Gastroesophageal sphincter (tissue), 3 donors: ENCODE data around the gene DMRT1.

ENCODE experiments used
- CTCF ChIP-seq, 4 experiments: fragments of 200-600 bp in 2 of 4; fragments of 450-650 bp in 2 of 4; sonication (generic) in 1 of 4; IDR thresholded peaks; one replicate each; pipeline ENCODE4 v1.5.1; 2017 to 2019; ENCODE audit warnings: antibody characterized with exemption in 4 of 4, mild to moderate bottlenecking in 2 of 4, moderate library complexity in 2 of 4
- EP300 ChIP-seq: sonication (generic); formaldehyde crosslinking; IDR thresholded peaks from one replicate; pipeline ENCODE4 v1.6.1; 2017; ENCODE audit warnings: antibody characterized with exemption, mild to moderate bottlenecking
- POLR2A ChIP-seq, 2 donors: fragments of 450-650 bp; IDR thresholded peaks; one replicate each; pipeline ENCODE4 v1.6.1; 2017; ENCODE audit warnings: antibody characterized with exemption in 2 of 2, mild to moderate bottlenecking in 2 of 2, moderate library complexity in 1 of 2
- POLR2AphosphoS5 ChIP-seq: sonication (generic); formaldehyde crosslinking; IDR thresholded peaks from one replicate; pipeline ENCODE4 v1.6.1; 2017; ENCODE audit warnings: antibody characterized with exemption

- TF ChIP-seq CTCF (IDR thresholded peaks at IDR 0.05) (no peak), POLR2AphosphoS5 (no peak), POLR2A (IDR thresholded peaks at IDR 0.05) (no peak), EP300 (no peak)
These were observed 69.5 kb downstream of the DMRT1 start for GRCh38 chr9:911005-911404.
